ENCODE results near the gene DEPDC4. TPM values are rescaled to one million over a fixed set of nuclear protein-coding genes. Genes with fewer than 3 reads are reported as not detected.

The DEPDC4 gene
- total RNA-seq, 1 donor from 2014 or later, result not detected

GRCh38 chr12:100214518-100214917 is 52.4 kb downstream of the DEPDC4 start:
- DNase-seq (ENCODE audit: low spot score), result no peak

GRCh38 chr12:100213016-100213891 is 53.6 kb downstream of the DEPDC4 start:
- DNase-seq (ENCODE audit: low spot score), result no peak

- DNase-seq (ENCODE audit: low spot score), result no peak
Measured at GRCh38 chr12:100211698-100212097, 55.2 kb downstream of the DEPDC4 start.

GRCh38 chr12:100208834-100209233 is 58.0 kb downstream of the DEPDC4 start:
- DNase-seq (ENCODE audit: low spot score), result no peak

- DNase-seq (ENCODE audit: low spot score), result no peak
Measured at GRCh38 chr12:100207311-100207710, 59.6 kb downstream of the DEPDC4 start.

- DNase-seq (ENCODE audit: low spot score), result no peak
Measured at GRCh38 chr12:100201604-100202423, 65.1 kb downstream of the DEPDC4 start.

- peak; percentile 99 for DNase-seq (ENCODE audit: low spot score)
Measured at GRCh38 chr12:100200463-100201181, 66.3 kb downstream of the DEPDC4 start, which contains the start of gene ACTR6. ACTR6 (plus strand) TSS chr12:100200815; CDS start chr12:100200852, 37 bp downstream.

GRCh38 chr12:100199347-100200149 is 67.3 kb downstream of the DEPDC4 start:
- peak; percentile 18 for DNase-seq (ENCODE audit: low spot score)

GRCh38 chr12:100199023-100199346 is 67.9 kb downstream of the DEPDC4 start:
- no peak for DNase-seq (ENCODE audit: low spot score)

GRCh38 chr12:100197486-100197885 is 69.4 kb downstream of the DEPDC4 start:
- no peak for DNase-seq (ENCODE audit: low spot score)

- DNase-seq (ENCODE audit: low spot score), result no peak
Measured at GRCh38 chr12:100193085-100193484, 73.8 kb downstream of the DEPDC4 start.

Other genes with a start within 250 kb of the DEPDC4 start
- gene BLTP3B, start 124.2 kb downstream of the DEPDC4 start, total RNA-seq (ENCODE audit: insufficient read depth, low replicate concordance), result 104 TPM
- 26.2 TPM for gene ACTR6, start 66.3 kb downstream of the DEPDC4 start, total RNA-seq (ENCODE audit: insufficient read depth, low replicate concordance)
- gene SCYL2, start 98 bp upstream of the DEPDC4 start, total RNA-seq (ENCODE audit: insufficient read depth, low replicate concordance), result 35.9 TPM
- 1.7 TPM for gene SLC17A8, start 90.0 kb upstream of the DEPDC4 start, total RNA-seq (ENCODE audit: insufficient read depth, low replicate concordance)
- gene NR1H4, start 206.8 kb upstream of the DEPDC4 start, total RNA-seq (ENCODE audit: insufficient read depth, low replicate concordance), result 1.7 TPM

Data from umbilical cord (tissue), 2 donors.